GM12878 (cell line): ENCODE results near the gene PLEKHF1. TPM values are rescaled to one million over a fixed set of nuclear protein-coding genes. Genes with fewer than 3 reads are reported as not detected.

ENCODE experiments used
- ATAC-seq: fragments of 200-7000 bp; cut with Tn5 transposase; 3 replicates; pipeline ENCODE4 v1.9.1; 2020; ENCODE audit warnings: mild to moderate bottlenecking, moderate library complexity
- BruUV-seq: library from RNA; stranded (reverse); fragments of 400-500 nt; replicated peaks from 2 replicates; lab custom pipeline; 2021; lab: Mats Ljungman, UMichigan
- CTCF ChIA-PET: fragments of 300-600 bp; sonication (Branson Sonifier 250); formaldehyde crosslinking; extraction: SDS; loops from one replicate; lab custom pipeline; 2021; ENCODE audit warnings: inconsistent platforms; lab: Yijun Ruan, JAX
- POLR2A ChIA-PET: fragments of 350-600 bp; formaldehyde crosslinking; extraction: SDS; loops from one replicate; lab custom pipeline; 2021; ENCODE audit warnings: inconsistent platforms; lab: Charles Lee
- RAD21 ChIA-PET: fragments of 300-600 bp; sonication (Branson Sonifier 250); formaldehyde crosslinking; loops from one replicate; lab custom pipeline; 2023; ENCODE audit warnings: antibody characterized with exemption; ENCODE audit not compliant: unreplicated experiment; lab: Charles Lee
- SMC1A ChIA-PET: fragments of 300-600 bp; sonication (Branson Sonifier 250); formaldehyde crosslinking; loops from one replicate; lab custom pipeline; 2023; ENCODE audit not compliant: unreplicated experiment, uncharacterized antibody; lab: Charles Lee
- DNase-seq: peaks from one replicate; pipeline ENCODE4 v3.0.0-alpha.2; 2011; ENCODE audit warnings: low read depth, low spot score
- FAIRE-seq: peaks from 3 replicates; lab custom pipeline; 2011; peaks lifted over from hg19 to GRCh38; lab: Jason Lieb, UNC
- H2AFZ ChIP-seq: 2 replicates; pipeline ENCODE4 v1.6.0; 2011; ENCODE audit warnings: low read depth, low read length, control low read depth; ENCODE audit not compliant: control insufficient read depth
- H3K27ac ChIP-seq: 2 replicates; pipeline ENCODE4 v1.5.1; 2011; ENCODE audit warnings: control low read depth; ENCODE audit not compliant: control insufficient read depth, insufficient read depth
- H3K27me3 ChIP-seq, 2 experiments: replicated peaks in 1 of 2; 2 replicates each; pipeline versions ENCODE4 v1.6.0 to v1.6.1; 2011; ENCODE audit warnings: low read length in 1 of 2; ENCODE audit not compliant: control insufficient read depth in 2 of 2, insufficient read depth in 2 of 2
- H3K36me3 ChIP-seq, 2 experiments: 2 replicates each; pipeline ENCODE4 v1.5.1; 2011; ENCODE audit warnings: low read length in 1 of 2; ENCODE audit not compliant: control insufficient read depth in 2 of 2, insufficient read depth in 2 of 2
- H3K4me1 ChIP-seq: 2 replicates; pipeline ENCODE4 v1.6.1; 2011; ENCODE audit warnings: mild to moderate bottlenecking, low read length, moderate library complexity, mixed read lengths; ENCODE audit not compliant: control insufficient read depth, insufficient read depth
- H3K4me2 ChIP-seq: 2 replicates; pipeline ENCODE4 v1.6.0; 2011; ENCODE audit warnings: control low read depth; ENCODE audit not compliant: control insufficient read depth, insufficient read depth
- H3K4me3 ChIP-seq: fragments of 200-600 bp; sonication (generic); 2 replicates; pipeline ENCODE4 v1.5.1; 2016
- H3K79me2 ChIP-seq: 2 replicates; pipeline ENCODE4 v1.6.0; 2011; ENCODE audit warnings: low read length; ENCODE audit not compliant: control insufficient read depth, insufficient read depth
- H3K9ac ChIP-seq: 2 replicates; pipeline ENCODE4 v1.8.0; 2011; ENCODE audit warnings: low read length, control low read depth, mixed read lengths; ENCODE audit not compliant: control insufficient read depth, insufficient read depth
- H3K9me3 ChIP-seq: replicated peaks from 3 replicates; pipeline ENCODE4 v1.5.1; 2011; ENCODE audit warnings: mild to moderate bottlenecking, low read length; ENCODE audit not compliant: control insufficient read depth, insufficient read depth
- H4K20me1 ChIP-seq: 2 replicates; pipeline ENCODE4 v1.6.0; 2011; ENCODE audit not compliant: control insufficient read depth, insufficient read depth
- FOS ChIP-seq: IDR thresholded peaks from 3 replicates; pipeline ENCODE4 v1.6.1; 2011; ENCODE audit warnings: borderline replicate concordance; ENCODE audit not compliant: insufficient read length; ENCODE audit errors: extremely low read depth
- FOXM1 ChIP-seq: IDR thresholded peaks from 2 replicates; pipeline ENCODE4 v1.6.1; 2012; ENCODE audit warnings: low read depth, mild to moderate bottlenecking, inconsistent platforms, low read length, moderate library complexity
- JUNB ChIP-seq: IDR thresholded peaks from 2 replicates; pipeline ENCODE4 v1.6.1; 2016; ENCODE audit warnings: antibody characterized with exemption, mild to moderate bottlenecking
- LARP7 ChIP-seq: fragments of 450-650 bp; IDR thresholded peaks from 2 replicates; pipeline ENCODE4 v1.6.1; 2017; ENCODE audit warnings: mild to moderate bottlenecking
- MTA2 ChIP-seq: fragments of 450-650 bp; IDR thresholded peaks from 2 replicates; pipeline ENCODE4 v1.6.1; 2016; ENCODE audit warnings: low read depth, mild to moderate bottlenecking, moderate library complexity
- SMAD5 ChIP-seq: IDR thresholded peaks from 2 replicates; pipeline ENCODE4 v1.6.1; 2016; ENCODE audit warnings: antibody characterized with exemption, low read depth
- SREBF2 ChIP-seq: IDR thresholded peaks from 2 replicates; pipeline ENCODE4 v1.6.1; 2012; ENCODE audit warnings: mild to moderate bottlenecking, low read length
- SRF ChIP-seq, 2 experiments: IDR thresholded peaks; 2 replicates each; pipeline ENCODE4 v1.6.1; 2011; ENCODE audit warnings: low read depth in 2 of 2, low read length in 2 of 2, mild to moderate bottlenecking in 1 of 2, moderate library complexity in 1 of 2
- TCF3 ChIP-seq: IDR thresholded peaks from 2 replicates; pipeline ENCODE4 v1.6.1; 2012; ENCODE audit warnings: low read depth, mild to moderate bottlenecking, low read length, borderline replicate concordance; ENCODE audit not compliant: insufficient read depth
- ZNF207 ChIP-seq: fragments of 450-650 bp; IDR thresholded peaks from 2 replicates; pipeline ENCODE4 v1.6.1; 2014; ENCODE audit warnings: antibody characterized with exemption, mild to moderate bottlenecking, borderline replicate concordance
- WGBS: methylation state at CpG from one replicate; pipeline ENCODE4 v1.1.6; 2016; ENCODE audit warnings: low lambda C conversion rate; ENCODE audit not compliant: insufficient replicate concordance, insufficient coverage; ENCODE audit errors: missing lambda C conversion rate; 5-methylcytosine and 5-hydroxymethylcytosine counted together
- in situ Hi-C: fragments of 300-500 bp; cut with MboI; formaldehyde crosslinking; loops from 9 replicates; pipeline ENCODE4 v1.14.3; 2018; ENCODE audit warnings: mixed read lengths
- intact Hi-C: fragments of 100-400 bp; cut with micrococcal nuclease; formaldehyde crosslinking; loops from one replicate; pipeline ENCODE4 v1.14.2; 2022; ENCODE audit not compliant: unreplicated experiment
- polyA plus RNA-seq, 11 experiments: library from polyadenylated mRNA; depleted of rRNA in 4 of 11; unstranded in 6 of 11; stranded (reverse) in 5 of 11; fragments of >200 nt; fragmentation: Nextera tagmentation in 4 of 11; fragmentation: Illumina TruSeq in 1 of 11; extraction: Ambion mirVana in 4 of 11; extraction: Trizol in 1 of 11; gene quantifications; 1 replicate in 1 of 11; 2 replicates in 10 of 11; pipeline versions ENCODE4 v1.2.1 to v1.2.3, GENCODE V29; 2011 to 2016; ENCODE audit warnings: inconsistent platforms in 2 of 11, missing spikeins in 2 of 11, low read depth in 1 of 11
- total RNA-seq, 4 experiments: library from RNA; depleted of rRNA in 3 of 4; stranded (reverse); fragments of >200 nt in 3 of 4; fragmentation: Illumina TruSeq in 1 of 4; extraction: Trizol in 1 of 4; gene quantifications; 2 replicates each; pipeline versions ENCODE4 v1.2.1 to v1.2.3, GENCODE V29; 2013 to 2021
- TF ChIP-seq, protein P1 (sequence below): fragments of 450-650 bp; IDR thresholded peaks from 2 replicates; pipeline ENCODE4 v1.6.1; 2017; ENCODE audit warnings: borderline replicate concordance
- TF ChIP-seq, protein P2 (sequence below): IDR thresholded peaks from 2 replicates; pipeline ENCODE4 v1.6.1; 2011; ENCODE audit warnings: borderline replicate concordance, low read depth, mild to moderate bottlenecking, moderate library complexity, mixed read lengths, low read length; ENCODE audit not compliant: insufficient read depth; ENCODE audit errors: extremely low read length
- TF ChIP-seq, protein P3 (sequence below): fragments of 450-650 bp; formaldehyde crosslinking; IDR thresholded peaks from 2 replicates; pipeline ENCODE4 v1.4.0; 2022; ENCODE audit warnings: mild to moderate bottlenecking, moderate library complexity

PLEKHF1 gene
- total and polyA plus RNA-seq, 10 of the 15 experiments (the other 5 are each of a cell fraction or from before 2014, with no cell fraction given): 0.10 to 20.3 (median 15.3) TPM

GRCh38 chr19:29634002-29634401, 31.3 kb upstream of the PLEKHF1 start:
- ATAC-seq: no peak
- POLR2A ChIA-PET: no interaction called here
- 24% methylated on average over 2 of the region's 2 CpGs for WGBS

More at GRCh38 chr19:29634002-29634401, 31.3 kb upstream of the PLEKHF1 start:
- BruUV-seq: no TSS peak
- Histone ChIP-seq H3K4me1 (no peaks in the 10 kb centered on the region), H3K36me3 (no peaks in the 10 kb centered on the region), H3K27me3 (no peaks in the 10 kb centered on the region), H3K27ac (no peak overlapping the region), H3K9ac (no peak overlapping the region), H3K4me3 (no peak overlapping the region), H3K9me3 (no peaks in the 10 kb centered on the region), H3K79me2 (no peaks in the 10 kb centered on the region), H4K20me1 (no peaks in the 10 kb centered on the region), H3K4me2 (no peak overlapping the region), H2AFZ (no peak overlapping the region)
- in situ Hi-C loops (no loop called here), intact Hi-C loops (no loop called here)
- no peak for DNase-seq
- ChIA-PET RAD21 (no interaction called here), SMC1A (interaction anchor here (1.7 kb wide), 1 partner anchor 33 kb away, joined by 4 read pairs; no protein-coding TSS in a partner anchor), CTCF (interaction anchor here (0.8 to 1.1 kb wide), 4 partner anchors 15 to 35 kb away, joined by 3 to 4 read pairs (median 3); partner anchors contain the start of gene PLEKHF1)
- TF ChIP-seq, protein P1, sequence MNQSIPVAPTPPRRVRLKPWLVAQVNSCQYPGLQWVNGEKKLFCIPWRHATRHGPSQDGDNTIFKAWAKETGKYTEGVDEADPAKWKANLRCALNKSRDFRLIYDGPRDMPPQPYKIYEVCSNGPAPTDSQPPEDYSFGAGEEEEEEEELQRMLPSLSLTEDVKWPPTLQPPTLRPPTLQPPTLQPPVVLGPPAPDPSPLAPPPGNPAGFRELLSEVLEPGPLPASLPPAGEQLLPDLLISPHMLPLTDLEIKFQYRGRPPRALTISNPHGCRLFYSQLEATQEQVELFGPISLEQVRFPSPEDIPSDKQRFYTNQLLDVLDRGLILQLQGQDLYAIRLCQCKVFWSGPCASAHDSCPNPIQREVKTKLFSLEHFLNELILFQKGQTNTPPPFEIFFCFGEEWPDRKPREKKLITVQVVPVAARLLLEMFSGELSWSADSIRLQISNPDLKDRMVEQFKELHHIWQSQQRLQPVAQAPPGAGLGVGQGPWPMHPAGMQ: no peak
- no peak for TF ChIP-seq FOXM1
- TF ChIP-seq SMAD5: no peak
- TF ChIP-seq, protein P2, sequence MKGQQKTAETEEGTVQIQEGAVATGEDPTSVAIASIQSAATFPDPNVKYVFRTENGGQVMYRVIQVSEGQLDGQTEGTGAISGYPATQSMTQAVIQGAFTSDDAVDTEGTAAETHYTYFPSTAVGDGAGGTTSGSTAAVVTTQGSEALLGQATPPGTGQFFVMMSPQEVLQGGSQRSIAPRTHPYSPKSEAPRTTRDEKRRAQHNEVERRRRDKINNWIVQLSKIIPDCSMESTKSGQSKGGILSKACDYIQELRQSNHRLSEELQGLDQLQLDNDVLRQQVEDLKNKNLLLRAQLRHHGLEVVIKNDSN: no peak
- TF ChIP-seq, protein P3, sequence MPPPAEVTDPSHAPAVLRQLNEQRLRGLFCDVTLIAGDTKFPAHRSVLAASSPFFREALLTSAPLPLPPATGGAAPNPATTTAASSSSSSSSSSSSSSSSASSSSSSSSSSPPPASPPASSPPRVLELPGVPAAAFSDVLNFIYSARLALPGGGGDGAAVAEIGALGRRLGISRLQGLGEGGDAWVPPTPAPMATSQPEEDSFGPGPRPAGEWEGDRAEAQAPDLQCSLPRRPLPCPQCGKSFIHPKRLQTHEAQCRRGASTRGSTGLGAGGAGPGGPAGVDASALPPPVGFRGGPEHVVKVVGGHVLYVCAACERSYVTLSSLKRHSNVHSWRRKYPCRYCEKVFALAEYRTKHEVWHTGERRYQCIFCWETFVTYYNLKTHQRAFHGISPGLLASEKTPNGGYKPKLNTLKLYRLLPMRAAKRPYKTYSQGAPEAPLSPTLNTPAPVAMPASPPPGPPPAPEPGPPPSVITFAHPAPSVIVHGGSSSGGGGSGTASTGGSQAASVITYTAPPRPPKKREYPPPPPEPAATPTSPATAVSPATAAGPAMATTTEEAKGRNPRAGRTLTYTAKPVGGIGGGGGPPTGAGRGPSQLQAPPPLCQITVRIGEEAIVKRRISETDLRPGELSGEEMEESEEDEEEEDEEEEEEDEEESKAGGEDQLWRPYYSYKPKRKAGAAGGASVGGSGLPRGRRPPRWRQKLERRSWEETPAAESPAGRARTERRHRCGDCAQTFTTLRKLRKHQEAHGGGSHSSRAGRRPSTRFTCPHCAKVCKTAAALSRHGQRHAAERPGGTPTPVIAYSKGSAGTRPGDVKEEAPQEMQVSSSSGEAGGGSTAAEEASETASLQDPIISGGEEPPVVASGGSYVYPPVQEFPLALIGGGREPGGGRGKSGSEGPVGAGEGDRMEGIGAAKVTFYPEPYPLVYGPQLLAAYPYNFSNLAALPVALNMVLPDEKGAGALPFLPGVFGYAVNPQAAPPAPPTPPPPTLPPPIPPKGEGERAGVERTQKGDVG (CRISPR knock-in tag): no peak
- TF ChIP-seq MTA2: no peak
- no peak for TF ChIP-seq JUNB
- no peak for TF ChIP-seq ZNF207
- TF ChIP-seq FOS: no peak
- TF ChIP-seq SREBF2: no peak
- no peak for TF ChIP-seq TCF3
- no peak for TF ChIP-seq SRF (IDR thresholded peaks at IDR 0.05; ENCODE audit: low read depth in 2 of 2, low read length in 2 of 2)
- TF ChIP-seq LARP7: no peak
- FAIRE-seq: no peak
